Coronary artery (tissue), 2 donors: ENCODE measurements around the gene IGLL1.

ENCODE experiments used
- DNase-seq: peaks from one replicate; pipeline ENCODE4 v3.0.0-alpha.2; 2017; ENCODE audit warnings: low spot score
- H3K27ac ChIP-seq, 2 donors: fragments of 200-600 bp; sonication (generic); one replicate each; pipeline ENCODE4 v1.5.1; 2016 to 2019
- H3K4me3 ChIP-seq: fragments of 200-600 bp; sonication (generic); 2 replicates; pipeline ENCODE4 v1.5.1; 2016; ENCODE audit warnings: mild to moderate bottlenecking, moderate library complexity
- TF ChIP-seq, protein P1 (sequence below): fragments of 200-600 bp; sonication (generic); IDR thresholded peaks from one replicate; pipeline ENCODE4 v1.5.1; 2019; ENCODE audit warnings: antibody characterized with exemption

Gene IGLL1

DNA sequence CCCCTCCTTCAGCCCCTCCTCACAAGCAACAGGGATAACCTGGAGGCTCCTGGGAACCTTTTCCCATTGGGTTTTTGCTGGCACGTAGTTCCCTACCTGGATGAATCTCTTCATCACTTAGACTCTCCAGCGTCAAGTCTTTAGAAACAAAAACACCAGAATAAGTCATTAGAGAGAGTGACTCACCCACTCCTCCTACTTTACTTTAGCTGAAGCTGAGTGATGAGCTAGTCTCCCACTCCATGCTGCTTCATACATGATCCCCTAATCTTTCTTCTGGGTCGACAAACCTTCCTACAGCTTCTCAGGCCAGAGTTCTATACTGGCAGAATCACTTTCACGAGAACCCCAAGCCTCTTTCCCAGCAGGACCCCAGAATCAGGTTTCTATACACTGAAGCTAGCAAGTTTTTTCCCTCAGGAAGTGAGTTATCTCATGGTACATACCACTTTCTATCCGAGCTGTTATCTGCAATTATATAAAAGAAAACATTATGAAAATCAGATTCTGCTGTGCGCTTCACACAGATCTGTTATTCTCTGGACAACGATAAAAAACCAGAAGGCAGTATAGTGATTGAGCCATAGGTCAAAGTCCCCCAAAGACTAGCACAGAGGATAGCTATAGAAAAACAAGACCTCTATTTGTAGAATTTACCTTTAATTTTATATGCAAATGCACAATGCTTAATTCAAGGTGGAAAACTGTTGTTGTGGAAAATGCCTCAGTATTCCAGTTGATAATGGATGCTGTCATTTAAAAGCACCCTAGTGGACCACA is 33.3 kb upstream of the IGLL1 start:
- no peak overlapping the region for H3K27ac ChIP-seq
- TF ChIP-seq, protein P1, sequence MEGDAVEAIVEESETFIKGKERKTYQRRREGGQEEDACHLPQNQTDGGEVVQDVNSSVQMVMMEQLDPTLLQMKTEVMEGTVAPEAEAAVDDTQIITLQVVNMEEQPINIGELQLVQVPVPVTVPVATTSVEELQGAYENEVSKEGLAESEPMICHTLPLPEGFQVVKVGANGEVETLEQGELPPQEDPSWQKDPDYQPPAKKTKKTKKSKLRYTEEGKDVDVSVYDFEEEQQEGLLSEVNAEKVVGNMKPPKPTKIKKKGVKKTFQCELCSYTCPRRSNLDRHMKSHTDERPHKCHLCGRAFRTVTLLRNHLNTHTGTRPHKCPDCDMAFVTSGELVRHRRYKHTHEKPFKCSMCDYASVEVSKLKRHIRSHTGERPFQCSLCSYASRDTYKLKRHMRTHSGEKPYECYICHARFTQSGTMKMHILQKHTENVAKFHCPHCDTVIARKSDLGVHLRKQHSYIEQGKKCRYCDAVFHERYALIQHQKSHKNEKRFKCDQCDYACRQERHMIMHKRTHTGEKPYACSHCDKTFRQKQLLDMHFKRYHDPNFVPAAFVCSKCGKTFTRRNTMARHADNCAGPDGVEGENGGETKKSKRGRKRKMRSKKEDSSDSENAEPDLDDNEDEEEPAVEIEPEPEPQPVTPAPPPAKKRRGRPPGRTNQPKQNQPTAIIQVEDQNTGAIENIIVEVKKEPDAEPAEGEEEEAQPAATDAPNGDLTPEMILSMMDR: no peak
- H3K4me3 ChIP-seq: no peak overlapping the region
- no peak for DNase-seq

DNA sequence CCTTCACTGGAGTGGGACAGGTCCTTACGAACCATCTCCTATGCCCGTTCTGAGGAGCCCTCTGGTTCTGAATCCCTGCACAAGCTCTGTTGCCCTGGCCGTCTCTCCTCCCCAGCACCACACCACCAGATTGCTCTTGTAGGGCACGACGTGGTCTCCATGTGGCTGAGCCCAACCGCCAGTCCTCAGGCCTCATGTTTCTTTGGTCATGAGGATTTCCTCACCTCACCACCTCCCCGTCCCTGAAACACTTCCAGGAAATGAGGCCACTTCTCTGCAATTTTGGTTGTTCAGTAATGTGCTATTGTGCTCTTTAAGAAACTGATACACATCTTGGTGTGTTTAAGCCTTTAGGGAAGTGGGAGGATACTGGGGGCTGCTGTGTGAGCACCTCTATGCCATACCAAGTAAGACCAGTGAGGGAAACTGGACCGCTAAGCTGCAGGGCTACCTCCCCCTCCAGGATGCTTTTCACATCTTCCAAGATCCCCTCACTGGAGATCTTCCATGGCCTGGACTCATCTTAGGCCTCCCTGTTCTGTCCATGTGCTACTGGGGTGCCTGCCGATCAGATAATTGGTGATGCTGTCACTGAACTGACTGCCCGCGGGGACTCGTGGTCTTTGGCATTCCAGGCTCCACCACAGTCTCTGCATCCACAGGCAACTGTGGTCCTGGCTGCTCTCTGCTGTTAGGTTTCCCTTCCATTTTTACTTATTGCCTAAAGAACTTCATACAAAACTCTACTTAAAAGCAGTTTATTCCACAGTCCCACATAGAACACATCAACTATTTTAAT is 30.1 kb upstream of the IGLL1 start:
- H3K27ac ChIP-seq: no peak overlapping the region
- TF ChIP-seq, protein P1: no peak
- H3K4me3 ChIP-seq: no peak overlapping the region
- DNase-seq: no peak

DNA sequence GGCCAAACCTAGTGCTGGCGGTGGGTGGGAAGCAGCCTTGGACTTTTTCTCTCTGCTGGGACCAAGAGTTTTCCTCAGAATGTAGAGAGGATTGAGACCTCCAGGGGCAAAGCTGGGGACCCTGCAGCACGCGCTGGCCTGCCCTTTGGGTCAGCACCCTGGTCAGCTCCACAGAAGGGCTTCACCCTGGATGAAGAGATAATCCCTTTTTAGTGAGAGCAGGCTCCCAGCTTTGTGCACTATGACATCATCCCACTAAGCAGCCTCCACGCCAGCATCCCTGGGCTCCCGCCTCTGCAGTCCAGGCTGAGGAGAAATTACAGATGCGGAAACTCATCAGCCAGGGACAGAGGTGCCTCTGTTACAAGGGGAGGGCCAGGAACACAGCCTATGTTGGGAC is 28.5 kb upstream of the IGLL1 start:
- no peak for DNase-seq
- Histone ChIP-seq H3K4me3 (no peak overlapping the region), H3K27ac (no peak overlapping the region)
- TF ChIP-seq, protein P1: no peak

DNA sequence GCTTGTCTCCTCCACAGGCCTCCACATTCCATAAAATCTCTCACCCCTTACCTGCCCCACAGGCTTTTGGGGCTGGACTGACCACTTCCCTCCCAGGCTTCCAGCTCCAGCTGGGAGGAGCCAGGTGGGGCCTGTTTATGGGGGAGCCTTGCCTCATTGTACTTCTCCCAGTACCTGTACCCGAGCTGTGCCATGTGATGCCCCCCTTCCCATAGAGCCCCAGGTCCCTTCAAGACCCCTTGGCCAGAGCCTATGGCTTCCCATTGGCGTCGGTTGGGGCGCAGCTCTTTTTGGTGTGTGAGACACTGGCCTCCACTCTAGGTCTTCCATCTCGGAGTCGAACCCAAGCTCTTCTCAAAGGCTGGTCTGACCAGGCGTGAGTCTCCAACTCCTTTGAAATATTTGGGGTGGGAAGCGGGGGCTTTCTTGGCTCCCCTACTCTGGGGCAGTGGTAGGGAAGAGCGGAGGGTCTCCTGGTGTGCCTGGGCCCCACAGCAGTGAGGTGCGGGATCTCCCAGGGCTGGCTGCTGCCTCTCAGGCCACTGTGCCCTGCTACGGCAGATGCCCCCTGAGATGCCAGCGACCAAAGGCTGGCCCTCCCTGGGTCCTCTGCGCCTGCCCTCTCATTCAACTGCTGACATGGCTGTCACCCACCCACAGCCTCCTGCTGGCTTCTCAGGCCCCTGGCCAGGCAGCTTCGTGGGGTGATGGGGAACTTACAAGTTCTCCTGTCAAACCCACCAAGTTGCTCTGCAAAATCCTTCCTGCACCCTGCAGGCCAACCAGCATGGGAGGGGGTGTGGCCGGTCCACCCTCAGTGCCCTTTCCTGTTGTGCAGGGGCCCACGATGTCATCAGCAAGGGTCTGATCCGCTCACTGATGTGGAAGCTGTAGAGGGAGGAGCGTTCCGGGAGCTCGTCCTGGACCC is 26.4 kb upstream of the IGLL1 start:
- H3K4me3 ChIP-seq: no peak overlapping the region
- TF ChIP-seq, protein P1: no peak
- H3K27ac ChIP-seq: no peak overlapping the region
- no peak for DNase-seq

DNA sequence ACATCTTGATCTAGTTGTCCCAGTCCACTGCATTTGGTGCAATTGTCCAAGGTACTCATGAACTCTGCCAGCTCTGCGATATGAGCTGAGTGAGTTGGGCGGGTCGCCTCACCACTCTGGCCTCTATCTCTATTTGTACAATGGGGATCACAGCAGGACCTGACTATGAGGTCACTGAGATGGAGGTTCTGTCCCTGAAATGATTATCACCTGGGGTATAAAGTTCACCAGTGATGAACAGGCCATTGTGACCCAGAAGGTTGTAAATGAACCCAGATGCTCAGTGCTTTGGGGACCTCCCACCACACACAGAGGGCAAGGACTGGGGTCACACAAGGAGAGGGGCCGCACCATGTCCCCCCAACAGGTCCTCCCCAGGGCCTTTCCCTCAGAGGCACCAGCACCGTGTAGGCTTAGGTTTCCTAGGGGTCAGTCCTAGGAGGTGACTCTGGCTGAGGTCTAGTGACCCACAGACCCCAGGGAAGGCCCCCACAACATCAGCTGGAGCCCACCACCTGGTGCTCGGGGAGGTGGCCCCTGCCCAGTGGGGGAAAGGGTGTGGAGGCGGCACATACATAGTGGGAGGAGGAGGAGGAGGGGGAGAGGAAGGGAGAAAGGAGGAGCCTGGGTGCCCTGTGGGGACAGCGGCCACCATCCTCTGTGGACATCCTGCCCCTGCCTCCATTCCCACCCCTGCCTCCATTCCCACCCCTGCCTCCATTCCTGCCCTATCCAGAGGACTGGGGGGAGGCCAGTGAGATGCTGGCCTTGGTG is 25.0 kb upstream of the IGLL1 start:
- no peak overlapping the region for H3K27ac ChIP-seq
- TF ChIP-seq, protein P1: no peak
- H3K4me3 ChIP-seq: no peak overlapping the region
- no peak for DNase-seq

DNA sequence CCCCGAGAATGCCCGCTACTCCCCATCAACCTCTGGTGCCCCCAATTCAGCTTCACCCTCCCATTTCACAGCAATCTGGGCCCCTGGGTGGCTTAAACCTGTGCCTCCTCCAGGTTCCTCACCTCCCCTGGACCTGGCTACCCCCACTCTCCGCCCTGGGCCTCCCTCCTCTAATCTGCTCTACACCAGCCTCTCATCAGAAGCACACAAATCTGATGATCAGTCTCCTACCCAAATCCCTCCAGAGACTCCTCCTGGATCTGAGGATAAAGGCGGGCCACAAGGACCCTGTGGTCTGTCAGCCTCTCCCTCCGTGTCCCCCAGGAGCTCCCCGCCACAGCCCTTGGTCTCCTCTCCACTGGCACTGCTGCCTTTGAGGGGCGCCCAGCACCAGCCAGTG is 23.2 kb upstream of the IGLL1 start:
- TF ChIP-seq, protein P1: no peak
- Histone ChIP-seq H3K4me3 (no peak overlapping the region), H3K27ac (no peak overlapping the region)
- no peak for DNase-seq
